Endothelial cell (in vitro differentiated cells): ENCODE results near the gene PSMD8. TPM values are rescaled to one million over a fixed set of nuclear protein-coding genes. Genes with fewer than 3 reads are reported as not detected.
A peak's percentile ranks its signal among the peaks of the same experiment; 100 is the strongest.

Experiments used
- DNase-seq: peaks from one replicate; pipeline ENCODE4 v3.0.0; 2021; ENCODE audit warnings: low spot score
- H3K27ac Mint-ChIP-seq: one replicate; pipeline ENCODE4 v1.8.0; 2021; ENCODE audit warnings: mixed read lengths, inconsistent platforms; ENCODE audit not compliant: unreplicated experiment
- H3K27me3 Mint-ChIP-seq: one replicate; pipeline ENCODE4 v1.8.0; 2021; ENCODE audit warnings: mild to moderate bottlenecking, moderate library complexity, mixed read lengths, inconsistent platforms; ENCODE audit not compliant: unreplicated experiment
- H3K36me3 Mint-ChIP-seq: one replicate; pipeline ENCODE4 v1.8.0; 2021; ENCODE audit warnings: mild to moderate bottlenecking, low read depth, mixed read lengths, inconsistent platforms; ENCODE audit not compliant: unreplicated experiment
- H3K4me1 Mint-ChIP-seq: one replicate; pipeline ENCODE4 v1.8.0; 2021; ENCODE audit warnings: mild to moderate bottlenecking, mixed read lengths, inconsistent platforms; ENCODE audit not compliant: unreplicated experiment
- H3K4me3 Mint-ChIP-seq: one replicate; pipeline ENCODE4 v1.8.0; 2021; ENCODE audit warnings: mild to moderate bottlenecking, mixed read lengths, inconsistent platforms; ENCODE audit not compliant: unreplicated experiment
- H3K9me3 Mint-ChIP-seq: one replicate; pipeline ENCODE4 v1.8.0; 2021; ENCODE audit warnings: mixed read lengths, inconsistent platforms; ENCODE audit not compliant: unreplicated experiment
- total RNA-seq: library from RNA; stranded (reverse); fragmentation: NEBNext Ultra II Directional; extraction: Animal tissue kit (Norgen Biotek cat#: 25700); gene quantifications from one replicate; pipeline ENCODE4 v1.2.1, GENCODE V29; 2021; ENCODE audit not compliant: unreplicated experiment
- TF ChIP-seq, protein P1 (sequence below): fragments of 200-600 bp; sonication (generic); IDR thresholded peaks from one replicate; pipeline ENCODE4 v1.5.0; 2021; ENCODE audit warnings: antibody characterized with exemption; ENCODE audit not compliant: unreplicated experiment

Gene PSMD8
- total RNA-seq, 1 donor from 2014 or later, result 137 TPM

DNA sequence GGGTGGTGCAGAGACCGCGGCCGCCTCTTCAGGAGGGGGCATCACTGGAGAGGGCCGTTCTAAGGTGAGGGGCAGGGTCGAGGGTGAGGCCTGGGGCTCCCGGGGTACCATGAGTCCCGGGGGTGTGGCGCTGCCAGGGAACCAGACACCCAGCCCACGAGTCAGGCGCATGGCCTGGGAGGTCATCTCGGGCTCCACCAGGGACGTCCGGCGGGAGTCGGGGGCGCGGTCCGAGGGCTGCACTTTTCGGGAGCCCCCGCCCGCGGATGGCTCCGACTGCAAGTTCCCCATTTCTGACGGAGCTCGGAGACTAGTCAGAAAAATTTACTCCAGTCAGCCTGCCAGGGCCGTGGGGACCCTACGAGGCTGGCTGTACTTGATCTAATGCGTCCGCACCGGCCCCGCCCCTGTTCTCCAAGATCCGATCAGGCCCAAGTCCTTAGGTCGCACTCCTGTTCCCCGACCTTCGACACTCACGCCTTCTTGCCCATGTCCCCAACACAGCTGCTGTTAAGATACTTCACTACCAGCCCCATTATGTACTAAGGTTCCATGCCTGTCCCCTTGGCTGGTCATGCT, 12.7 kb downstream of the PSMD8 start:
- H3K36me3 Mint-ChIP-seq, result peaks cover 15% of the 10 kb centered on the region
- H3K27me3 Mint-ChIP-seq, result peaks cover 26% of the 10 kb centered on the region
- DNase-seq, result no peak
- H3K4me3 Mint-ChIP-seq, result peak overlapping the region; percentile 86
- no peaks in the 10 kb centered on the region for H3K9me3 Mint-ChIP-seq
- peaks cover 12% of the 10 kb centered on the region for H3K4me1 Mint-ChIP-seq
- no peak overlapping the region for H3K27ac Mint-ChIP-seq
- TF ChIP-seq, protein P1, sequence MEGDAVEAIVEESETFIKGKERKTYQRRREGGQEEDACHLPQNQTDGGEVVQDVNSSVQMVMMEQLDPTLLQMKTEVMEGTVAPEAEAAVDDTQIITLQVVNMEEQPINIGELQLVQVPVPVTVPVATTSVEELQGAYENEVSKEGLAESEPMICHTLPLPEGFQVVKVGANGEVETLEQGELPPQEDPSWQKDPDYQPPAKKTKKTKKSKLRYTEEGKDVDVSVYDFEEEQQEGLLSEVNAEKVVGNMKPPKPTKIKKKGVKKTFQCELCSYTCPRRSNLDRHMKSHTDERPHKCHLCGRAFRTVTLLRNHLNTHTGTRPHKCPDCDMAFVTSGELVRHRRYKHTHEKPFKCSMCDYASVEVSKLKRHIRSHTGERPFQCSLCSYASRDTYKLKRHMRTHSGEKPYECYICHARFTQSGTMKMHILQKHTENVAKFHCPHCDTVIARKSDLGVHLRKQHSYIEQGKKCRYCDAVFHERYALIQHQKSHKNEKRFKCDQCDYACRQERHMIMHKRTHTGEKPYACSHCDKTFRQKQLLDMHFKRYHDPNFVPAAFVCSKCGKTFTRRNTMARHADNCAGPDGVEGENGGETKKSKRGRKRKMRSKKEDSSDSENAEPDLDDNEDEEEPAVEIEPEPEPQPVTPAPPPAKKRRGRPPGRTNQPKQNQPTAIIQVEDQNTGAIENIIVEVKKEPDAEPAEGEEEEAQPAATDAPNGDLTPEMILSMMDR, result no peak

GRCh38 chr19:38387550-38388348, 13.4 kb downstream of the PSMD8 start, which contains the start of gene GGN:
Gene GGN, minus strand, starts transcription at chr19:38388034. Its CDS starts 773 bp downstream, at chr19:38387261.
- H3K4me3 Mint-ChIP-seq, result peak within 1 kb of the TSS; percentile 95
- H3K36me3 Mint-ChIP-seq, result peaks cover 12% of the 10 kb centered on the region
- H3K4me1 Mint-ChIP-seq, result peaks cover 12% of the 10 kb centered on the region
- H3K27ac Mint-ChIP-seq, result peak within 1 kb of the TSS; percentile 26
- peaks cover 27% of the 10 kb centered on the region for H3K27me3 Mint-ChIP-seq
- no peaks in the 10 kb centered on the region for H3K9me3 Mint-ChIP-seq
- TF ChIP-seq, protein P1, result no peak
- DNase-seq, result peak; percentile 87

- TF ChIP-seq, protein P1, result no peak
- H3K4me3 Mint-ChIP-seq, result peak within 1 kb of the TSS; percentile 95
- H3K27me3 Mint-ChIP-seq, result peaks cover 26% of the 10 kb centered on the region
- no peaks in the 10 kb centered on the region for H3K9me3 Mint-ChIP-seq
- peak within 1 kb of the TSS; percentile 26 for H3K27ac Mint-ChIP-seq
- peak; percentile 33 for DNase-seq
- H3K4me1 Mint-ChIP-seq, result peaks cover 12% of the 10 kb centered on the region
- peaks cover 8% of the 10 kb centered on the region for H3K36me3 Mint-ChIP-seq
These were observed 14.2 kb downstream of the PSMD8 start, which contains the start of gene SPRED3 for GRCh38 chr19:38388349-38389100. Gene SPRED3, plus strand, starts transcription at chr19:38388697. Its CDS starts 1,606 bp downstream, at chr19:38390303.

DNA sequence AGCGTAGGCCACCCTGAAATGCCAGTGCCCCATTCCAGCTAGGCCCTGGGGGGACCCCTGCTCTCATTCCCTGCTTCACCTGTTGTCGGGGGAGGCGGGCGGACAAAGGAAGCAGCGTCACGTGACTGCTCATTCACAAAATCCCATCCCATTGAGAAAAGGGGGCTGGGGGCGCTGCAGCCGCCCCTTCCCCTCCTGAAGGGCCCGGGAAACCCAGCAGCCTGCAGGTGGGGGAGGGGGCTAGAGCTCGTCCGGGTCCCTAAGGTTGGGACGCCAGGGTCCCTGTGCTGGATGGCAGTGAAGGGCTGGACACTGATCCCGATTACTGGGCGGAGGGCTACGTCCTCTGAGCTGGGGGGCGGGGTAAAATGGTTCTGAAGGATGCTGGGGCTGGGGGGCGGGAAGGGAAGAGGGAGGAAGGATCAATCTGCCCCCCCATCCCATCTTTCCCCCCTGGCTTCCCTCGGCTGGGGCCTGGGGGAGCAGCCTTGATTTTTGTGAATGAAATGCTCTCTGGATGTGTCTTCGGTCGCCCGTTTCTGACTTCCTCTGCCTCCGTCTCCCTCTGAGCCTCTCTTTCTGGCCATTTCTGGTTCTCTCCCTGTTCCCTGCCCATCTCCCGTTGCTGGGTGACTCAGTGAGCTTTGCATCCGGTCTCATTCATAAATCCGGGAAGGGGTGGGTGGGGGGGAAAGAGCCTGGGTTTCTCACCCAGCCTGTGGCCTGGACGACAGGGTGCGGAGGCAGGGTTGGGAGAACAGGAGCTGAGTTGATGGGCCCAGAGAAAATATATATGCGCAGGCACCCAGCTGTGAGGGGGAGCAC, 14.9 kb downstream of the PSMD8 start:
- H3K27me3 Mint-ChIP-seq, result peaks cover 27% of the 10 kb centered on the region
- peak overlapping the region; percentile 89 for H3K4me3 Mint-ChIP-seq
- TF ChIP-seq, protein P1, result no peak
- H3K36me3 Mint-ChIP-seq, result peaks cover 8% of the 10 kb centered on the region
- peaks cover 15% of the 10 kb centered on the region for H3K4me1 Mint-ChIP-seq
- DNase-seq, result peak; percentile 15
- no peaks in the 10 kb centered on the region for H3K9me3 Mint-ChIP-seq
- no peak overlapping the region for H3K27ac Mint-ChIP-seq
